HEK293 (cell line): ENCODE results near the gene MTX1.

Experiments used
- CTCF ChIA-PET: fragments of 350-600 bp; formaldehyde crosslinking; extraction: SDS; loops from one replicate; lab custom pipeline; 2021; ENCODE audit warnings: antibody characterized with exemption; lab: Yijun Ruan, JAX
- POLR2A ChIA-PET: fragments of 300-600 bp; formaldehyde crosslinking; extraction: SDS; loops from one replicate; lab custom pipeline; 2020; ENCODE audit warnings: antibody characterized with exemption, inconsistent platforms; lab: Yijun Ruan, JAX
- H3K27ac ChIP-seq: fragments of 200-500 bp; sonication (Bioruptor generic); 2 replicates; pipeline ENCODE4 v1.5.1; 2014; ENCODE audit warnings: low read depth, low read length, control low read depth, inconsistent platforms; ENCODE audit errors: extremely low read depth
- H3K36me3 ChIP-seq, 2 experiments: fragments of 200-500 bp in 1 of 2; sonication (Bioruptor generic) in 1 of 2; 1 replicate in 1 of 2; 2 replicates in 1 of 2; pipeline ENCODE4 v1.5.1; 2014 to 2017; ENCODE audit warnings: inconsistent platforms in 2 of 2, low read length in 2 of 2; ENCODE audit not compliant: control insufficient read depth in 2 of 2, insufficient read depth in 1 of 2
- H3K4me1 ChIP-seq: fragments of 200-500 bp; sonication (Bioruptor generic); 2 replicates; pipeline ENCODE4 v1.5.1; 2014; ENCODE audit warnings: mild to moderate bottlenecking, low read length, inconsistent platforms; ENCODE audit not compliant: control insufficient read depth, insufficient read depth
- H3K4me3 ChIP-seq: 2 replicates; pipeline ENCODE4 v1.5.1; 2011; ENCODE audit warnings: low read depth, mild to moderate bottlenecking, control low read depth, low read length, moderate library complexity
- H3K9me3 ChIP-seq: fragments of 200-500 bp; sonication (Bioruptor generic); 2 replicates; pipeline ENCODE4 v1.5.1; 2014; ENCODE audit warnings: low read depth, low read length, inconsistent platforms; ENCODE audit not compliant: control insufficient read depth, insufficient read depth
- INSM2 ChIP-seq: fragments of 450-650 bp; formaldehyde crosslinking; IDR thresholded peaks from 2 replicates; pipeline ENCODE4 v1.5.1; 2016; ENCODE audit warnings: missing biosample characterization, missing genetic modification characterization
- PRDM4 ChIP-seq: fragments of 450-650 bp; formaldehyde crosslinking; IDR thresholded peaks from 2 replicates; pipeline ENCODE4 v1.5.1; 2017; ENCODE audit warnings: missing biosample characterization, missing genetic modification characterization
- REST ChIP-seq: fragments of 450-650 bp; formaldehyde crosslinking; IDR thresholded peaks from 2 replicates; pipeline ENCODE4 v1.5.1; 2016; ENCODE audit warnings: missing biosample characterization, missing genetic modification characterization
- ZNF140 ChIP-seq: fragments of 450-650 bp; formaldehyde crosslinking; IDR thresholded peaks from 2 replicates; pipeline ENCODE4 v1.5.1; 2016; ENCODE audit warnings: missing biosample characterization, missing genetic modification characterization
- ZNF221 ChIP-seq: fragments of 450-650 bp; formaldehyde crosslinking; IDR thresholded peaks from 2 replicates; pipeline ENCODE4 v1.5.1; 2017; ENCODE audit warnings: missing biosample characterization, missing genetic modification characterization, borderline replicate concordance
- ZNF266 ChIP-seq: fragments of 450-650 bp; formaldehyde crosslinking; IDR thresholded peaks from 2 replicates; pipeline ENCODE4 v1.5.1; 2016; ENCODE audit warnings: missing biosample characterization, missing genetic modification characterization, low read depth
- ZNF580 ChIP-seq: fragments of 450-650 bp; formaldehyde crosslinking; IDR thresholded peaks from 2 replicates; pipeline ENCODE4 v1.5.1; 2016; ENCODE audit warnings: missing biosample characterization, missing genetic modification characterization
- ZNF660 ChIP-seq: fragments of 450-650 bp; IDR thresholded peaks from 2 replicates; pipeline ENCODE4 v1.5.1; 2018; ENCODE audit warnings: missing biosample characterization, mild to moderate bottlenecking, missing genetic modification characterization
- ZNF76 ChIP-seq: fragments of 450-650 bp; formaldehyde crosslinking; IDR thresholded peaks from 2 replicates; pipeline ENCODE4; 2016; ENCODE audit warnings: low read depth, missing biosample characterization, missing genetic modification characterization, borderline replicate concordance
- TF ChIP-seq, protein P1 (sequence below): fragments of 450-650 bp; formaldehyde crosslinking; IDR thresholded peaks from 2 replicates; pipeline ENCODE4 v1.5.1; 2016; ENCODE audit warnings: missing biosample characterization, missing genetic modification characterization
- TF ChIP-seq, protein P2 (sequence below): fragments of 450-650 bp; formaldehyde crosslinking; IDR thresholded peaks from 2 replicates; pipeline ENCODE4 v1.5.1; 2016; ENCODE audit warnings: missing biosample characterization, missing genetic modification characterization, borderline replicate concordance

Gene MTX1

DNA sequence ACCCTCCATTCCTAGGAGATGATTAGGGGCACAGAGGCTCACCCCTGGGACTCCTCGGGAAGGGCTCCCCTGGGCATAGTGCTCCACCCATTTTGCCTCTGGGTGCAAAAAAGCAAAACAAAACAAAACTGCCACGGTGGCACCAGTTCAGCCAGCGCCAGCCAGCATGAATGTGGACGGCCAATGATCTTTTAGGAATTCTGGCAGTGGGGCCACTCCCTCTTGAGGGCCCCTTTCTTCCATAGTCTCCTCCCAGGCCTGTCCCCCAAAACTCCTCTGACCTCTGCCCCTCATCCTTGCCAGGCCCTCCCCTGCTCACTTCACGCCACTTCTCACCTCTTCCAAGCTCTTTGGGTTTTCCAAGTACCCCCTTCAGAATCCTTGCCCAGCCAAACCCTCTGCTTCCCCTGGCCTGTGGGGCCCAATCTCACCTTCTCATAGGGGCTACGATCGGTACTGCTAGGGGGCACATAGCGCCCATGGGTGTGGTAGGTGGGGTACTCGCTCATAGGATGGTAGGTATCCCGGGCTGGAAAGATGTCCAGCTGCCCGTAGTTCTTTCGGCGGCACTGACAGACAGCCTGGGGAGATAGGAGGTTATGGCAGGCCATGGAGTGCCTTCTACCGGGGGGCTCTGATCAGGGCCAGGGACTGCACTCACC, 21.6 kb upstream of the MTX1 start:
- no peaks in the 10 kb centered on the region for H3K36me3 ChIP-seq
- no peak overlapping the region for H3K27ac ChIP-seq
- ChIA-PET CTCF (interaction anchor here (1.0 to 4.4 kb wide), 2 partner anchors 10 to 14 kb away, joined by 4 to 15 read pairs; partner anchors contain the start of gene KRTCAP2), POLR2A (no interaction called here)
- H3K4me3 ChIP-seq: no peak overlapping the region
- no peaks in the 10 kb centered on the region for H3K4me1 ChIP-seq
- H3K9me3 ChIP-seq: no peaks in the 10 kb centered on the region
- TF ChIP-seq ZNF140: no peak
- no peak for TF ChIP-seq PRDM4 (tag by site-specific recombination)
- TF ChIP-seq, protein P1, sequence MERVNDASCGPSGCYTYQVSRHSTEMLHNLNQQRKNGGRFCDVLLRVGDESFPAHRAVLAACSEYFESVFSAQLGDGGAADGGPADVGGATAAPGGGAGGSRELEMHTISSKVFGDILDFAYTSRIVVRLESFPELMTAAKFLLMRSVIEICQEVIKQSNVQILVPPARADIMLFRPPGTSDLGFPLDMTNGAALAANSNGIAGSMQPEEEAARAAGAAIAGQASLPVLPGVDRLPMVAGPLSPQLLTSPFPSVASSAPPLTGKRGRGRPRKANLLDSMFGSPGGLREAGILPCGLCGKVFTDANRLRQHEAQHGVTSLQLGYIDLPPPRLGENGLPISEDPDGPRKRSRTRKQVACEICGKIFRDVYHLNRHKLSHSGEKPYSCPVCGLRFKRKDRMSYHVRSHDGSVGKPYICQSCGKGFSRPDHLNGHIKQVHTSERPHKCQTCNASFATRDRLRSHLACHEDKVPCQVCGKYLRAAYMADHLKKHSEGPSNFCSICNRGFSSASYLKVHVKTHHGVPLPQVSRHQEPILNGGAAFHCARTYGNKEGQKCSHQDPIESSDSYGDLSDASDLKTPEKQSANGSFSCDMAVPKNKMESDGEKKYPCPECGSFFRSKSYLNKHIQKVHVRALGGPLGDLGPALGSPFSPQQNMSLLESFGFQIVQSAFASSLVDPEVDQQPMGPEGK (tag by site-specific recombination): no peak
- no peak for TF ChIP-seq INSM2 (tag by site-specific recombination)
- TF ChIP-seq ZNF76 (tag by site-specific recombination): no peak
- TF ChIP-seq, protein P2, sequence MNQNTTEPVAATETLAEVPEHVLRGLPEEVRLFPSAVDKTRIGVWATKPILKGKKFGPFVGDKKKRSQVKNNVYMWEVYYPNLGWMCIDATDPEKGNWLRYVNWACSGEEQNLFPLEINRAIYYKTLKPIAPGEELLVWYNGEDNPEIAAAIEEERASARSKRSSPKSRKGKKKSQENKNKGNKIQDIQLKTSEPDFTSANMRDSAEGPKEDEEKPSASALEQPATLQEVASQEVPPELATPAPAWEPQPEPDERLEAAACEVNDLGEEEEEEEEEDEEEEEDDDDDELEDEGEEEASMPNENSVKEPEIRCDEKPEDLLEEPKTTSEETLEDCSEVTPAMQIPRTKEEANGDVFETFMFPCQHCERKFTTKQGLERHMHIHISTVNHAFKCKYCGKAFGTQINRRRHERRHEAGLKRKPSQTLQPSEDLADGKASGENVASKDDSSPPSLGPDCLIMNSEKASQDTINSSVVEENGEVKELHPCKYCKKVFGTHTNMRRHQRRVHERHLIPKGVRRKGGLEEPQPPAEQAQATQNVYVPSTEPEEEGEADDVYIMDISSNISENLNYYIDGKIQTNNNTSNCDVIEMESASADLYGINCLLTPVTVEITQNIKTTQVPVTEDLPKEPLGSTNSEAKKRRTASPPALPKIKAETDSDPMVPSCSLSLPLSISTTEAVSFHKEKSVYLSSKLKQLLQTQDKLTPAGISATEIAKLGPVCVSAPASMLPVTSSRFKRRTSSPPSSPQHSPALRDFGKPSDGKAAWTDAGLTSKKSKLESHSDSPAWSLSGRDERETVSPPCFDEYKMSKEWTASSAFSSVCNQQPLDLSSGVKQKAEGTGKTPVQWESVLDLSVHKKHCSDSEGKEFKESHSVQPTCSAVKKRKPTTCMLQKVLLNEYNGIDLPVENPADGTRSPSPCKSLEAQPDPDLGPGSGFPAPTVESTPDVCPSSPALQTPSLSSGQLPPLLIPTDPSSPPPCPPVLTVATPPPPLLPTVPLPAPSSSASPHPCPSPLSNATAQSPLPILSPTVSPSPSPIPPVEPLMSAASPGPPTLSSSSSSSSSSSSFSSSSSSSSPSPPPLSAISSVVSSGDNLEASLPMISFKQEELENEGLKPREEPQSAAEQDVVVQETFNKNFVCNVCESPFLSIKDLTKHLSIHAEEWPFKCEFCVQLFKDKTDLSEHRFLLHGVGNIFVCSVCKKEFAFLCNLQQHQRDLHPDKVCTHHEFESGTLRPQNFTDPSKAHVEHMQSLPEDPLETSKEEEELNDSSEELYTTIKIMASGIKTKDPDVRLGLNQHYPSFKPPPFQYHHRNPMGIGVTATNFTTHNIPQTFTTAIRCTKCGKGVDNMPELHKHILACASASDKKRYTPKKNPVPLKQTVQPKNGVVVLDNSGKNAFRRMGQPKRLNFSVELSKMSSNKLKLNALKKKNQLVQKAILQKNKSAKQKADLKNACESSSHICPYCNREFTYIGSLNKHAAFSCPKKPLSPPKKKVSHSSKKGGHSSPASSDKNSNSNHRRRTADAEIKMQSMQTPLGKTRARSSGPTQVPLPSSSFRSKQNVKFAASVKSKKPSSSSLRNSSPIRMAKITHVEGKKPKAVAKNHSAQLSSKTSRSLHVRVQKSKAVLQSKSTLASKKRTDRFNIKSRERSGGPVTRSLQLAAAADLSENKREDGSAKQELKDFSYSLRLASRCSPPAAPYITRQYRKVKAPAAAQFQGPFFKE (tag by site-specific recombination): no peak
- no peak for TF ChIP-seq ZNF660
- TF ChIP-seq ZNF221 (tag by site-specific recombination): no peak
- no peak for TF ChIP-seq ZNF580

- no peak for TF ChIP-seq REST (tag by site-specific recombination)
- no peak for TF ChIP-seq ZNF266 (tag by site-specific recombination)
- TF ChIP-seq, all 188 proteins: peak for 0
- ChIA-PET CTCF (interaction anchor here (4.4 kb wide), 1 partner anchor 15 kb away, joined by 15 read pairs; the partner anchor contains the start of gene KRTCAP2), POLR2A (no interaction called here)
- no peaks in the 10 kb centered on the region for H3K9me3 ChIP-seq
- no peak overlapping the region for H3K27ac ChIP-seq
- no peaks in the 10 kb centered on the region for H3K4me1 ChIP-seq
- H3K36me3 ChIP-seq: no peaks in the 10 kb centered on the region
- no peak overlapping the region for H3K4me3 ChIP-seq
Observed at GRCh38 chr1:155187456-155187891, 21.0 kb upstream of the MTX1 start.
